Raji (cell line): ENCODE results near the gene CDC42BPB.

Experiments used
- POLR2A ChIP-seq: IDR thresholded peaks from 2 replicates; pipeline ENCODE4 v1.6.1; 2011; ENCODE audit warnings: low read depth, low read length, control low read depth; ENCODE audit not compliant: insufficient read depth

Gene CDC42BPB

DNA sequence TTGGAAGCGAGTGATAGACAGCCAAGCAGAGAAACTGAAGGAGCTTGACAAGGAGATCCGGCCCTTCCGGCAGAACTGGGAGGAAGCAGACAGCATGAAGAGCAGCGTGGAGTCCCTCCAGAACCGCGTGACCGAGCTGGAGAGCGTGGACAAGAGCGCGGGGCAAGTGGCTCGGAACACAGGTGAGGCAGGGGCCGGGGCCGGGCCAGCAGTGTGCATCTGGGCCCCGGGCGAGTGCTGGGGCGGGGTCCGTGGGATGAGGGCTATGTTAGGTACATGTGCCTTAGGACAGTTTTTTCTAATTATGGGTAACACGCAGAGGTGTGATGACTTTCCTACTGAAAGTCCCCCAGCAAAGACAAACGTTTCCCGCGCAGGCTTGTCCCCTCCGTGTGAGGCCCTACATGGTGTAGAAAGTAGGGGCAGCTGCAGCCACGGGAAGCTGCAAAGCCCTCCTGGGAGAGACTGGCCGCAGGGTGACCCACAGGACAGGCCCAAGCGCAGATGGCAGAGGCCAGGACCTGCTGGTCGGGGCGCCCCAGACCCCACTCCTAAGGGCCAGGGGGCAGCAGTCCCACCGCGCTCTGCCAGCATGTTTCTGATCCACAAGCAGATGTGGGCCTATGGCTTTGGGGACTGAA is 154.0 kb downstream of the CDC42BPB start:
- no peak for TF ChIP-seq POLR2A

DNA sequence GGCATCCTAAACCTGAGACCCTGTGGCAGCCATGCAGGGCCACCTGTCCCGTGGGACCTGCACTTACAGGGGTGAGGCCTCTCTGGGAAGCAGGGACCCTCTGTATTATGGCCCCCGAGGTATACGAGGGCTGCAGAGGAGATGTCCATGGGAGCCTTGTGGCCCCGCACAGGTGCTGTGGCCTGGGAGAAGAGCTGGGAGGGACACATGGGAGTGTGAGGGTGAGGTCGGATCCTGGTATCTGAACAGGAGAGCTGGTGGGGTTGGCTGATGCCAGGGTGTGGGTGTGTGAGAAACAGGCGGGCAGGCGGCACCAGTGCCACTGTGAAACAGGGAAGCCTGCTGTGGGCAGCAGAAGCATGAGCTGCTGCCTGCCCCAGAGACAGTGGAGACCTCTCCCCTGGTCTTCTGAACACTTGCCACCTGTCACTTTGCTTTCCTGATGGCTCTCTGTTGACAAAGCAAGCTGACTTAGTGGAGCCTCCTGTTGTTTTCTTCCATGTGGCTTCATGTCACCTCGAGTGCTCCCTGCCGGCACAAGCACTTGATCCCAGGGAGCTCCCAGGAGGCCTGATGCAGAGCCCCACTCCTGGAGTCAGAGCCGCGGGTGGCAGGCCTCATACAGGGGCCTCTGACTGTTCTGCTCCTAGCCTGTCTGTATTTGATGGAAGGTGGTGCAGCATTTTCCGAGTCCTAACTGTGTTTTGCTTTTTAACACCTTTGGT is 154.7 kb downstream of the CDC42BPB start:
- no peak for TF ChIP-seq POLR2A

DNA sequence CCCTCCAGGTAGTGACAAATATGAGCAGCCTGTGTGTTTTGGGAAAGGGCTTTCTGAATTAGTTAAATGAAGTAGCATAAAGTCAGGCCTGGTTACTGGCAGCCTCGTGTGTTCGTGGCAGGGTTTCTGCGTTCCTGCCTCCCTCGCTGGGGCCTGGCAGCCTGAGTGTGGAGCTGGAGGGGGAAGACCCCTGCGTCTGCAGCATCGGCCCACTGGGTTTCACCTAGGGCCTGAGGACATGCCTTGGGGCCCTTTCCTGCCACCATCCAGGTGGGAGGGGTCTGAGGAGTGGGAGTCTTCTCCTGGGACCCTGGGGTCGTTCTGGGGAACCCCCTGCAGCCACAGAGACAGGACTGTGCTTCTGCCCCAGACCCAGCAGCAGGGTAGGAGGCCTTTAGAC is 155.3 kb downstream of the CDC42BPB start:
- no peak for TF ChIP-seq POLR2A

DNA sequence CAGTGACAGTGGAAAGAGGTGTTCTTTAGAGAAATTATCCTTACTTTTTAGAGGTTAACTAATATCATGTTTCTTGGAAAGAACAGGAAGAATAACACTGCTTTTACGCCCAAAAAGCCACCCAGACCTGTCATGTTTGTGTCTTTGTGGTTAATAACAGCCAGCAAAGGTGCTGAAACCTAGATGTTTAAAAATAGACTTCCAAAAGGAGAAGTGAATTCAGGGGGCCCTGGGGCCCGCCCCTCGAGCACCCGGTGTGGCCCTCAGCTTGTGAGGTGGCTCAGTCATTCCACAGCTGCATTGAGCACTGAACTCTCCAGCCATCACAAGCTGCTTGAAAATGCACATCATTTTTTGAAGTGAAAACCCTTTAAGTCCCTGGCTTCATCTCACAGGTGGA is 155.7 kb downstream of the CDC42BPB start:
- no peak for TF ChIP-seq POLR2A

DNA sequence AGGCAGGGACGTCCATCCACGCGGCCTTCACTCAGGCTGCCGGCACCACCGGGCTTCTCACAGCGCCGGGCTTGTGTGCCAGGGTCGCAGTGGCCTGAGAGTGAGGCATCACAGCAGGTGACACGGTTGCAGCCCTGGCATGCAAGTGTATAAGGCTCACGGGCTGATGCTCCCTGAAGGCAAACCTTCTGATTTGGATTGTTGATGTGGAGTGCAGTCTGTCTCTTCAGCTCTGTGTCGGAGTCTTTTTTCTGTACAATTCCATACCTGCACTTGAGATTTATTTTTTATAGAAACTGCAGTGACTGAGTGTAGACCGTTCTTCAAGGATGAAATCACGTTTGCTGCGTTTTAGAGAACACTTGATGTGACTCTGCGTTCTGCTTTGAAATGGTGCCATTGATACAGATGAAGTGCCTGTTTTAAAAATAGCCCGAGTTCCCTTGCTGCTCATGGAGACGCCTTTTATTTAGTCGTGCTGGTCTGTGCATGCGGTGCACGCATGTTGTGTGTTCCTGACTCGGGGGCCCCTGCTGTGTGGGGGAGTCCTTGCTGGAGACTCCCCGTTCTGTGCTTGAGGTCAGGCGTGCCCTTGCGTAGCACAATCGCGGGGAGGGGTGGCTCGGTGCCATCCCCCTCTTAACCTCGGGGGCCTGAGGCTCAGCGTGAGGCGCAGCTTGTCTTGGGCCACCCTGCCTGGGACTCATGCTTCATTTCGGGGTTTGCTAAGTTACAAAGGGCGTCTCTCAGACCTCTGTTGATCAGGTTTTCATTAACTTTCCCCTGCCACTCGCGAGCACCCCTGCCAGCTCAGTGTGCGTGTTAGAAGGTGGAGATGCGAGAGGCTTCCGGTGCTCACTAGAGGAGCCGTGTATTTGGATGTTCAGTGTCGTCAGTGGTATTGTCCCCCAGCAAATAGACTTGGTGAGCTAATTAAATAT is 156.4 kb downstream of the CDC42BPB start:
- TF ChIP-seq POLR2A, result no peak

DNA sequence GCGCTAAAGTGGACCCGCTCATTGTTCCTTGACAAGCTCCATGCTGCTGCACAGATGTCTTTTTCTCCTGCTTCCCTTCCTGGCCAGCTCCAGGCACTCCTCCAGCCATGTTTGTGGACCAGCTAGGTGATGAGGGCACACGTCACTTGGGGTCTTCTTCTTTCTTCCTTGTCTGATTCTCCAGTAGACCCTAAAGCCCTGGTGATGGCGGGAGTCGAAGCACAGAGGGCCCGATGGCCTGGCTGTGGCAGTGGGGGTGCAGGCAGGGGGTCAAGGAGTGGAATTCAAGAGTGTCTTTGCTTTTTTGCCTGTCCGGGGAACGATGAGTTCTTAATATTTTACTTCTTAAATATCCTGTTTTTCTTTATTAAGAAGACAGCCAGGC is 157.8 kb downstream of the CDC42BPB start:
- TF ChIP-seq POLR2A, result no peak

DNA sequence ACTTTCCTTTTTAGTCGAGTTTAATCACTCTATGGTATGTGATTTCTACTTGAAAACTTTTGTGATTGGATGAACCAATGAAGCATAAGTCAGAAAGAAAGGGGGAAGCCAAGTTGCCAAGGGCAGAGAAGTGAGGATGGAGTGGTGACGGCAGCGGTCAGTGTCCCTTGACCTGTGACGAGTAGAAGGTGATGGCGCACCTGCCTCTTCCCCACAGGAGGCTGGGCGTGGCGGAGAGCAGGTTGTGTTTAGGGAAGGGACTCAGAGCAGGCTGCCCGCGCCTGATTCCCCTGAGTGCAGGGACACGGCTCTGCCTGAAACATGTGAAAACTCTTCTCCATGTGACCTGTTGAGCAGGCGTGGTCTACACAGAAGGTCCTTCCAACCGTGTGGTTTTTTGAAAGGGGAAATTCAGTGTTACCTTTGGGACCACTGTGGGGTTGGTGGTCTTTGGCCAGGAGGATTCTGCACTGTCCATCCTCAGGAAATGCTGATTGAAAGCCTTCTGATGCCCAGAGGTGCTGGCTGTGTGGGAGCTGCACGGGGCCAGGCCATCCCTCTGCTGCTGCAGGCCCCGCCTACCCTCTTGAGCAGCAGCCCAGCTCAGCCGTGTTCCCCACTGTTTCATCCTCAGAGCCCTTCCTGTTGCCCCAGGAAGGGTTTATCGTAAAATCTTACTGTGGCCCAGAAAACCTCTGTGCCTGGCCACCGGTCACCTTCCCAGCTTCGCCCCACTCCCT is 158.4 kb downstream of the CDC42BPB start:
- TF ChIP-seq POLR2A, result no peak

DNA sequence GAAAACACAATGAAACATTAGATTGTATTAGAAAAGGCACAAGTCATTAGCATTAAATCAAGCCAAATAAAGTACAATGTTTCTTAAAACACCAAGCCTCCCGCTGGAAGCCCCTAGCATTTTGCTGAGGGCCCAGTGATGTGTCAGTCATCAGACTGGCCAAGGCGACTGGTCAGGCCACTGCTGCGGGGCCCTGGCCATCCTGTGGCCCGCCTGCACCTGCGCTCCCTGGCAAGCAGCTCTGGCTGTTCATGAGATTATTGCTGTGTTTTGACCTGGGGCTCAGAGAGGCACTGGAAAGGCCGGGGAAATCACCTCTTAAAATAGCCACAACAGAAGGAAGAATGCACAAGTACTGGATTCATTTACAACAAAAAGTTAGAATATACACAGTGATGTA is 159.1 kb downstream of the CDC42BPB start:
- no peak for TF ChIP-seq POLR2A

DNA sequence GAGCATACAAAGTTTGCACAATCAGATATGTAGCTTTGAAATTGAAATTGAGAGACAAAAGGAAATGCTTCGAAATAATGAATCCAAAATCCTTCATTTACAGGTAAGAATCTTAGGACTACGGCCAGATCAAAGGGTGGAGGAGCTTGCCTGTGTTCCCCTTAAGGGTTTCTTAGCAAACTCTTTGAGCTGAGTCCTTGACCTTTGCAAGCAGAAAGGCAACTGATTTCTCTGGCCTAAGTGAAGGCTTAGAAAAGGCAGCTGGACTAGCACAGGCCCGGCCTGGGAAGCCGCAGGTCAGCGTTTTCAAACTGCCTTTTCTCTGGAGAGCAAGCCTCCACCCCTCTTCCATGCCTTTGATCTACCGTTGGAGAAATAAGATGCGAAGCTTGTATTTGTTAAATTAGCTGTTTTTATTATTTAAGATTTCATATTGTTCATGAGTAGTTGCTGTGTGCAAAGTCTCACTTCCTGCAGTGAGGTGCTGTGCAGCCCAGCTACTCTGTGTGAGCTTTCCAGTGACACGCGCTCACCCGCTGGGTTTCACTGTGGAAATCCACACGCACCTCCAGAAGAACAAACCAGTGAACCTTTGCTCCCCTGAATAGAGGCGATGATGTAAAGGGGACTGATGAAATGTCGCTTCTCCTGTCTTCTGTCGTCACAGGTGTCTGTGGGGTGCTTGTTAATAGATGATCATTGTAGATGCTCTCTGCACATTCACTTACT is 159.9 kb downstream of the CDC42BPB start:
- TF ChIP-seq POLR2A, result no peak

DNA sequence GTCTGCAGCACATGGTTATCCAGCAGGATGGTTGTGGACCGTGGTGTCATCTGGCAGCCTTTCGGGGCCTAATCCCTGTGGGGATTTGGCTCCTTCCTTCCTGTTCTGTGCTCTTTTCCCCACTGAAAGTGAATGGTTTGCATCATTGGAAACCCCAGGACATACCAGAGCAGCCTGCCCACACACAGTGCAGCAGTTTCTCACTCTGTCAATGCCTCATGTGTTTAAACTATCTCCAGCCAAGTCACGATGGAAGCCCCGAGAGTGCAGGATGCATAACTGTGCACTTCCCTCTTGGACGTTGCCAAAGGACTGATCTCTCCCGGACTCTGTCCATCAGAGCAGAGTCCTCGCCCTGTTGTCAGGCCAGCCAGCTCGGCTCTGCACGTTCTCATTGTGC is 163.9 kb downstream of the CDC42BPB start:
- no peak for TF ChIP-seq POLR2A

DNA sequence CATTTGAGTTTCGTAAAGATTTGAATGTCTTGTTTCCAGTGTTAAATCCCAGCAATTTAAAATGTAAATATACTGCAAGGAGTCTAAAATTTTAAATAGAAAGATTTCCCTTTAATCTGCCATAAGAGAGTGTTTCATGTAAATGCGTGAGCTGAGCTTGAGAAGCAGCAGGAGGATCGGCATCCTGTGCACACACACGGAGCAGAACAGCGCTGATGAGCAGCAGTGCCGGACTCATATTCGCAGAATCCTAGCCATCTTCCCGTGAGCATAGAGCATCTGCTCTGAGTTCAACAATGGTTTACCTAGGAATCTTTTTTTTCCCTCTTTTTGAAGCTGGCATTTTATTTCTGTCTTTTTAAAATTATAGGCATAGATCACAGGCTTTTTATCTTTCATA is 164.7 kb downstream of the CDC42BPB start:
- TF ChIP-seq POLR2A, result no peak

DNA sequence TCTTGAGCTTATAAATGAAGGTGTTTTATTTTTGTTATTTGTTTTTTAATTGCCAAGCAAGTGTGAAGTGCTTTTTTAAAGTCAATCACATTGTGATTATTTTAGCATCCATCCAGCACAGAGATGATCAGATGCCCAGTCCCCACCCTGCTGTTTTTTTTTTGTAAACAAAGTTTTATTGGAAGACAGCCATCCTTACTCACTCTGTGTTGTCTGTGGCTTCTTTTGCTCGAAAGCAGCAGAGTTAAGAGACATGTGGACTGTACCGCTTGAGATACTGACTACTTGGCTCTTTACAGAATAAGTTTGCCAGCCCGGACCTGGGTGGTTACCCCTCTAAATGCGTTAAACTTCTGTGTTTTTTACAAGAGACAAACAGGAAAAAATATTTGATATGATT is 165.8 kb downstream of the CDC42BPB start:
- no peak for TF ChIP-seq POLR2A

DNA sequence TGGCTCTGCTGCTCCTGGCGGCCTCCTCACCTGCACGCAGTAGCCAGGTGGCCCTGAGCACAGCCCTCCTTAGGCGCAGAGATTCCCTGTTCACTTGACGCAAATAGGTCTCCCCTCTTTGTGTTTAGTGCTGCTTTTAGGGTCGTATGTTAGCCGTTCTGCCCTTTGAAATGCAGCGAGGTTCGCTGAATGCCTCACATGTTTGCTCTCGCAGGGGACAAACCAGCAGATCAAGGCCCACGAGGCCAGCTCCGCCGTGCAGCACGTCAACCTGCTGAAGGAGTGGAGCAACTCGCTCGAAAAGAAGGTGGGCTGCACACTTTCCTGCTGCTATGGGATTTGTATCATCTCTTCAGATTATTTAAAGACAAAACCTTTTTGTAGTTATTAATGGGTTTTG is 166.2 kb downstream of the CDC42BPB start:
- no peak for TF ChIP-seq POLR2A

DNA sequence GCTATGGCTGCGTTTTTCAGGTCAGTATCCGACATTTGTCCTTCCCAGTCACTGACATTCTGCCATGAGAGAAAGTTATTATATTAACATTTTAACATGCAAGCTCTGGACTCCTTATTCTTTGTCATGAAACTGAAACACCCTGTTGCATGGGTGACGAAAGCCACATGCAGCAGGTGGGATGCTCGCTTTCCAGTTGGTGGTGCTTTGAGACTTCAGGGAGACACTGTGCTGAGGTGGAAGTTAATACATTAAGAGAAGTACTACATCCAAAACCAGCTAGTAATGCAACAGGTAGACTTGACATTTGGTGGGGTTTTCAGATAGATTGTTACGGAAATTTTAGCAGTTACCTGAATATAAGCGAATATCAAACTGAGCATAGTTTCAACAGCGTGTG is 167.7 kb downstream of the CDC42BPB start:
- no peak for TF ChIP-seq POLR2A
